Effector memory CD4-positive, alpha-beta T cell (primary cell): ENCODE results near the gene NAIF1.
"Not testable (repeated sequence)": the region's sequence is repeated elsewhere in the genome, so short reads cannot be mapped to it uniquely, and the experiment has no call there.

Source experiments
- DNase-seq, 3 donors: peaks; one replicate each; pipeline ENCODE4 v3.0.0-alpha.2; 2020
- H3K27ac ChIP-seq: 2 replicates; pipeline ENCODE4 v1.7.0; 2013; ENCODE audit warnings: mild to moderate bottlenecking, low read length, moderate library complexity; ENCODE audit not compliant: insufficient read depth, poor library complexity, severe bottlenecking
- H3K27me3 ChIP-seq: replicated peaks from 2 replicates; pipeline ENCODE4 v1.7.0; 2013; ENCODE audit warnings: mild to moderate bottlenecking, low read length; ENCODE audit not compliant: insufficient read depth, control insufficient read depth, poor library complexity, severe bottlenecking
- H3K36me3 ChIP-seq: 2 replicates; pipeline ENCODE4 v1.7.0; 2013; ENCODE audit warnings: mild to moderate bottlenecking, low read length, moderate library complexity; ENCODE audit not compliant: control insufficient read depth, insufficient read depth
- H3K4me1 ChIP-seq: 2 replicates; pipeline ENCODE4 v1.7.0; 2013; ENCODE audit warnings: low read length, mild to moderate bottlenecking; ENCODE audit not compliant: control insufficient read depth, insufficient read depth, poor library complexity, severe bottlenecking
- H3K4me3 ChIP-seq: 2 replicates; pipeline ENCODE4 v1.7.0; 2013; ENCODE audit warnings: low read length, low read depth, mild to moderate bottlenecking; ENCODE audit not compliant: insufficient read depth, poor library complexity, severe bottlenecking
- H3K9me3 ChIP-seq: 2 replicates; pipeline ENCODE4 v1.7.0; 2013; ENCODE audit warnings: mild to moderate bottlenecking, low read length, moderate library complexity; ENCODE audit not compliant: control insufficient read depth
- total RNA-seq, 3 donors: gene quantifications; one replicate each; lab custom pipeline; 2026; lab: John Stamatoyannopoulos, UW

NAIF1 gene
- total RNA-seq: 11.6 to 20.4 (median 17.8) reads per million in 3 donors

DNA sequence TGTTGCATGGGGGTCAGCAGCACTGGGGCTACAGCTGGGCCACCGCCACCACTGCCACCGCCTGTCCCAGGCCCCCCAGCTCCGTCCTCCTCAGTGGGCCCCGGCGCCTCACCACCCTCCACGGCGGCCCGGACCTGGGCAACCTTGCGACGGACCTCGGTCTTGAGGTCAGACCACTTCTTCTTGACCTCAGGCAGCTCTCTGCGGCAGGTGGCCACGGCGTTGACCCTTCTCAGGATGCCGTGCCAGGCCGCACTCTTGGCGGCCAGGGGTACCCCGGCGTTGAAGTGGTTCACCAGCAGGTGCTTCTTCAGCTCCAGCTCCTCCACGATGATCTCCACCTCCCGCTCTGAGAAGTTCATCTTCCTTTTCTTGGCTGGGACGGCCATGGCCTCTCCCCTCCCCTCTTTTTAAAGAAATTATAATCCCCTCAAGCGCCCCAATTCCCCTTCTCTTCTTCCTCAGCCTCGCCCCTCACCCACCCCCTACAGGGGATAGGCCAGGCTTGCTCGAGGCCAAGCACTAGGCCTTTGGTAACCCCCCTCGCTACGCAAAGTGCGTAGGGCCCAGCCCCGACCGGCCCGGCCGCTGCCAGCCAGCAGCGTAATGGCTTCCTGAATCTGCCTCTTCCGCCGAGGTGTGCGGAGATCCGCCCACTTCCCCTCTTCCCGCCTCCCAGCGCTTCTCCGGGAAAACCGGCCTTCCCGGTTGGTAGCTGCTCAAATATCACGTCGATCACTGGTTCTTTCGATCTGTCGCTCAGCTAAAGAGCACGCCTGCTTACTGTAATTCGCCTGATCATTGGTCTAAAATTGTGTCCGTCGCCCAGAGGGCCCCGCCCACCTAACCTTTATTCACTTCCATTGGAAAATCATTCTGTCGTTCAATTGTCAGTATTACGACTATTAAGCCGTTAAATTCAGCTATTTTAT, at the start of gene NAIF1:
Gene NAIF1, minus strand, starts transcription at position 608 of the 932 bp plus-strand sequence. Its CDS starts 219 bp downstream, at position 389.
- no peaks in the 10 kb centered on the region for H3K9me3 ChIP-seq
- DNase-seq: peak; percentile 93 to 96 (median 95)
- H3K27ac ChIP-seq: peak within 1 kb of the TSS; percentile 95
- no peaks in the 10 kb centered on the region for H3K27me3 ChIP-seq
- H3K36me3 ChIP-seq: no peaks in the 10 kb centered on the region
- H3K4me1 ChIP-seq: peaks cover 54% of the 10 kb centered on the region
- peak within 1 kb of the TSS; percentile 85 for H3K4me3 ChIP-seq

DNA sequence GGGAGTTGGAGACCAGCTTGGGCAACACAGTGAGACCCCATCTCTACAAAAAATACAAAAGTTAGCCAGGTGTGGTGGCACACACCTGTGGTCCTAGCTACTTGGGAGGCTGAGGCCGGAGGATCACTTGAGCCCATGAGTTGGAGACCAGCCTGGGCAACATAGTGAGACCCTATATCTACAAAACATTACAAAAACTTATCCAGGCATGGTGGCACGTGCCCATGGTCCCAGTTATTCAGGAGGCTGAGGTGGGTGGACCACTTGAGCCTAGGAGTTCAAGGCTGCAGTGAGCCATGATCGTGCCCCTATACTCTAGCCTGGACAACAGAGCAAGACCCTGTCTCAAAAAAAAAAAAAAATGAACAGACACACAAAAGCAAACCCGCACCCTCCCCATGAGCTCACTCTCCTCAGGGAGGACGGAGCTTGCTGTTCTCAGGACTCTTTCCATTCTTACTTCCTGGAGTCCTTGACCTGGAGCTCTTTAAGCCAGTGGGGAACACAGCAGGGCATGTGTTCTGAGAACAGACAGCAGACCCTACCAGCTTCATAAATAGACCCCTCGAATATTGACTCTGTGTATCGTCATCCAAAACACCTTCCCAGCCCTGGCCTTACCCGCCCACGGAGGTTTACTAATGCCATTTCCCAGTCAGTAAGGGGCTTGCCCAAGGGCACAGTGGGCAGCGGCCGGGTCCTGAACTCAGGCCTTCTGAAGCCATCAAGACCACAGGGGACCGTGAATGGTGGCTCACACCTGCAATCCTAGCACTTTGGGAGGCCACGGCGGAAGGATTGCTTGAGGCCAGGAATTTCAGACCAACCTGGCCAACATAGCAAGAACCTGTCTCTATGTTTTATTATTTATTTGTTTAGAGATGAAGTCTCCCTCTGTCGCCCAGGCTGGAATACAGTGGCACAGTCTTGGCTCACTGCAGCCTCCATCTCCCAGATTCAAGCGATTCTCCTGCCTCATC, 49.3 kb upstream of the NAIF1 start:
- Histone ChIP-seq H3K9me3 (no peaks in the 10 kb centered on the region), H3K27ac (no peak overlapping the region), H3K36me3 (peaks cover 17% of the 10 kb centered on the region), H3K4me3 (no peak overlapping the region), H3K4me1 (peaks cover 5% of the 10 kb centered on the region), H3K27me3 (no peaks in the 10 kb centered on the region)
- no peak for DNase-seq

GRCh38 chr9:128115187-128116103, 48.3 kb upstream of the NAIF1 start:
- Histone ChIP-seq H3K36me3 (peaks cover 16% of the 10 kb centered on the region), H3K4me1 (peaks cover 5% of the 10 kb centered on the region), H3K9me3 (no peaks in the 10 kb centered on the region), H3K27ac (no peak overlapping the region), H3K4me3 (no peak overlapping the region), H3K27me3 (no peaks in the 10 kb centered on the region)
- no peak for DNase-seq

DNA sequence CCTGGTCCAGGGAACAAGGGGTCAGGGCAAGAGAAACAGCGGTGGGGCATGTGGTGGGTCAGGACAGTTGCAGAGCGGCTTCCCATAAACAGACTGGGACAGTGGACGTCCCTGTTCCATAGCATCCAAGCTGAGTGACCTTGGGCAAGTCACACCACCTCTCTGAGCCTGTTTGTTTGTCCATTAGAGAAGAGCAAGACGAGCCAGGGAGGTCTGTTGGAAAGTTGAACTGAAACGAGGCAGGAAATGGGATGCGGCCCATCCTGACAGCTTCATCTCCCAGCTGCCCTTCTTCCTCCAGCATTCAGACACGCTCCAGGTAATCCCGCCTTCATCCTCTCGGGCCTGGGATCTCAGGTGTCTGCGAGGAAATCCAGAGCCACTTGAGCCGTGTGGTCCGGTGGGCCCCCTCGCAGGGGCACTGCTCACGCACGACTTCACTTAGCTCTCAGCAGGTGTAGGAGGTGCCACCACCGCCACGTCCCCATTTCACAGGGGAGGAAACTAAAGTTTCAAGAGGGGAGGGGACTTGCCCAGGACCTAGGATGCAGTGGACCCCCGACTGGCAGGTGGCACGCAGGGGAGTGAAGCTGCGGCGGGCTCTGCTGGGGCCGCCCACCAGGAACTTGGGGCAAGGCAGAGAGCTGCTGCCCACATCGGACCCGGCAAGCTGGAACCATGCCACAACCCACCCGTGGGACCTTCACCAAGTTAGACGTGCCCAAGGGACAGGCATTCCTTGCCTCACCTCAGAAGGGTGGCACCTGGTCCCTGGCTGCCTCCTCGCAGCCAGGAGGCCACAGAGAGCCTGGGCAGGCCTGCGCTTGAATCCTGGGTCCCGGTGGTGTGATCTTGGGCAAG, 47.4 kb upstream of the NAIF1 start:
- Histone ChIP-seq H3K9me3 (no peaks in the 10 kb centered on the region), H3K4me1 (peaks cover 5% of the 10 kb centered on the region), H3K27me3 (no peaks in the 10 kb centered on the region), H3K36me3 (peaks cover 16% of the 10 kb centered on the region), H3K4me3 (no peak overlapping the region), H3K27ac (no peak overlapping the region)
- DNase-seq: no peak

GRCh38 chr9:128113526-128114325, 46.6 kb upstream of the NAIF1 start:
- Histone ChIP-seq H3K36me3 (peaks cover 22% of the 10 kb centered on the region), H3K27ac (no peak overlapping the region), H3K4me3 (no peak overlapping the region), H3K27me3 (no peaks in the 10 kb centered on the region), H3K4me1 (peaks cover 5% of the 10 kb centered on the region), H3K9me3 (no peaks in the 10 kb centered on the region)
- DNase-seq: no peak

GRCh38 chr9:128111726-128112125, 44.6 kb upstream of the NAIF1 start:
- not testable (repeated sequence) for H3K4me1 ChIP-seq, H3K9me3 ChIP-seq, H3K4me3 ChIP-seq, H3K27me3 ChIP-seq, H3K27ac ChIP-seq, DNase-seq
- peaks cover 42% of the 10 kb centered on the region for H3K36me3 ChIP-seq

GRCh38 chr9:128109050-128109709, 42.1 kb upstream of the NAIF1 start:
- no peaks in the 10 kb centered on the region for H3K9me3 ChIP-seq

More at GRCh38 chr9:128109050-128109709, 42.1 kb upstream of the NAIF1 start:
- Histone ChIP-seq H3K27ac (no peak overlapping the region), H3K27me3 (no peaks in the 10 kb centered on the region), H3K36me3 (peaks cover 54% of the 10 kb centered on the region), H3K4me3 (no peak overlapping the region), H3K4me1 (no peaks in the 10 kb centered on the region)
- no peak for DNase-seq
